NCI-H1105 (cell line): ENCODE measurements around the gene EPYC.
"Not testable (repeated sequence)": the region's sequence is repeated elsewhere in the genome, so short reads cannot be mapped to it uniquely, and the experiment has no call there.

ENCODE experiments used
- DNase-seq: peaks from one replicate; lab custom pipeline; 2025; lab: John Stamatoyannopoulos, UW

The EPYC gene

GRCh38 chr12:90990611-90991010, 14.2 kb downstream of the EPYC start:
- DNase-seq: no peak

- no peak for DNase-seq
These were observed 15.1 kb downstream of the EPYC start for GRCh38 chr12:90989686-90990111.

DNA sequence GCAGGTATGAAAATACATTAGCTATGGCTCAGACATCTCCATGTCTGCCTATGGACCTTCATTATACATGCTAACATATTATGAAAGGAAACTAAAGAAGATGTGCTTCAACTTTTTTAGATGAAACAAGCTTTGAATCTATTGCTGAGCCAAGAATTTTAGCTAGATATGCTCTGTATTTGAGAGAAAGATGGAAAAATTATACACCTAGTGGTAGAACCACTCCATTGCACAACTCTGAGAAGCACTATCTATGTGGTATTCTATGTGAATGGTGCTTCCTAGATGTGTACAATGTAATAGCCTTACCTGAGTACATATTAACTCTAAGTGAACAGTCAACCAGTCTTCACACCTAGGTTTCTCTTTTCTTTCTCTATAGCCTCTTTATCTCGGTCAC, 17.3 kb downstream of the EPYC start:
- no peak for DNase-seq

DNA sequence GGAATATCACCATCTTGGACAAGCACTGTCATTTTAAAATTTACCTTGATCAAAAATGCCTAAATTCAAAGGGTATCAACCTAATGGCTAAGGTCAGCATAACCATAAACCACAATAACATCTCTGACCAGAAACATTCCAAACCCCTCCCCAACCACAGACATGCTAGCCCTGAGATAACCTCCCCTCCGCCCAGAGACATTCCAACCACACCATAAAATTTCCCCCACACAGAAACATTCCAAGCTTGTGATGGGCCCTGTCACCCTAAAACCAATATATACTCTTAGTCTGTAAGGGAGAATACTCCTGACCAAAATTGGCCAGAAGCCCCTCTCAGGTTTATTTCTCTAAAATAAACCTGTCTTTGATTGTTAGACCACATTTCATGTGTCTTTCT, 17.7 kb downstream of the EPYC start:
- no peak for DNase-seq

GRCh38 chr12:90985331-90985730, 19.4 kb downstream of the EPYC start:
- not testable (repeated sequence) for DNase-seq

DNA sequence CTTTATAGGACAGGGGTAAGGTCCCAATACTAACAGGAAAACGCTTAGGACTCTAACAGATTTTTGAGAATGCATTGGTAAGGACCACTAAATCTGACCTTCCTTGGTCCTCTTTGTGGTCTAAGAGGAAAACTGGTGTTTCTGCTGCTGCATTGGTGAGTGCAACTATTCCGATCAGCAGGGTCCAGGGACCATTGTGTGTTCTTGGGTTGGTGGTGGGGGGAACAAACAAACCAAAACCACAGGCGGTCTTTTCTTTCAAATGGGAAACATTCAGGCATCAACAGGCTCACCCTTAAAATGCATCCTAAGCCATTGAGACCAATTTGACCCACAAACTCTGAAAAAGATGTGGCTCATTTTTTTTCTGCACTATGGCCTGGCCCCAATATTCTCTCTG, 20.7 kb downstream of the EPYC start:
- DNase-seq: no peak

DNA sequence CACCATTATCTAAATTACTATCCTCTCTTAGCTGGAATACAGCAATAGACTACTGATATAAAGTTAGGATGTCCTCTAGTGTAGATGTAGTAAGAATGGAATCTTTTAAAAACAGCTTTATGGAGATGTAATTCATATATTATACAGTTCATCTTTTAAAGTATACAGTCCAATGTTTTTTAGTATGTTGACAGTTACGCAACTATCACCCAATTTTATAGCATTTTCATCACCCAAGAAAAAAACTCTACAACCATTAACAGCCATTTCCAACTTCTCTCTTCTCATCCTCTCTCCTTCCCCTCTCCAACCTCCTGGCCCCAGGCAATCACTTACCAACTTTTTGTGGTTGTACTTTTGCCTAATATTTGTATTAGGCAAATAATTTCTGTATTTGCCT, 22.6 kb downstream of the EPYC start:
- no peak for DNase-seq

DNA sequence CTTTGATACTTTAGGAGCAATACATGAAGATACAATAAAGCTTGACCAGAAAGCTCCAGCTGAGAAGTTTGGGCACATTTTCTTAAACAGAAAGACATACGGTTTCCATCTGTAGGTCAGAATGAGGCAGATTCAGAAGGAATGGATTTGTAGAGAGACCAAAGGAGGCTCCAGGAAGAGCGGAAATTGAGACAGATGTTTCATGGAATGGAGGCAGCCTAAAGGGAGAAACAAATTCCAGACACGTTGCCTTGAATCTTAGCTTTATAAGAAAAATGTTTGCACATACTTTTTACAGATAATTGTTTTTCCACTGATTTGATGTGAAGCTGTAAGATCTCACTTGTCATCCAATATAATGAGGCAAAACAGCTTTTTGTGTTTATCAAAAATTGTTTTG, 24.8 kb downstream of the EPYC start:
- DNase-seq: no peak

DNA sequence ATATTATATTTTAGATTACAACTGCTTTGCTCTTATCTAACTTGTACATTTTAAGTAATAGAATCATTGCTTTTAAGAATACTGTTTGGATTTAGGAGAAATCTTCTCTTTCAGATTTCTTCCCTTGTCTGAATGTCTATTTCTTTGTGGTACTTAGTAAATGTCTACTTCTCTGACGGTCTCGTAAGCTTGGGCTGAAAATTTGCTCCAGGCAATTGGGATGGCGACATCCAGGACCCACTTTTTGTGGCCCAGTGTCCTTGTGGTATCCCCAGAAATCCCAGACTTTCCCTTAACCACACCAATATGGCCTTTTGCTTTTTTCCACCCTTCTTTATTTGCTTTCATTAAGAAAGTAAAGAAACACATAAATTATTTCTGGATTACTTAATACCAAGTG, 25.8 kb downstream of the EPYC start:
- DNase-seq: no peak

- DNase-seq: peak; percentile 25
These were observed 26.5 kb downstream of the EPYC start for GRCh38 chr12:90978117-90978770.

- DNase-seq: no peak
These were observed 27.5 kb downstream of the EPYC start for GRCh38 chr12:90977224-90977623.

DNA sequence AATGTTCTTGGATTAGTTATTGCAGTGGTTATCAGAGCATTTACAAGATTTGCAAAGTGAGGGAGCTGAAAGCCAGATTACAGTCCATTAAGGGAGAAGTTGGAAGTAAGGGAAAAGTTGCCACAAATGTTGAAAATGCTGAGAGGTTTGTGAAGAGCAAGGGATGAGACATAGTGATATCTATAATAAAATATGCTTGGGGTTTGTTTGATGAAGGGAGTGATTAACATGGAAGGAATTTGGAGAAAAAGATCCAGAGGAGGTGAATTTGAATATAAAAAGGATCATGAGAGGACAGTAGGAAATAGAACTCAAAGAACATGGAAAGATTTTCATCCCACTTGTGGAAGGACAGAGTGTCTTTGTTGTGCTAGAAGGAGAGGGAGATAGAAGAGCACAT, 30.5 kb downstream of the EPYC start:
- no peak for DNase-seq

GRCh38 chr12:90972226-90972625, 32.5 kb downstream of the EPYC start:
- no peak for DNase-seq

GRCh38 chr12:90970911-90971310, 33.9 kb downstream of the EPYC start:
- DNase-seq: no peak

GRCh38 chr12:90970471-90970870, 34.3 kb downstream of the EPYC start:
- no peak for DNase-seq

DNA sequence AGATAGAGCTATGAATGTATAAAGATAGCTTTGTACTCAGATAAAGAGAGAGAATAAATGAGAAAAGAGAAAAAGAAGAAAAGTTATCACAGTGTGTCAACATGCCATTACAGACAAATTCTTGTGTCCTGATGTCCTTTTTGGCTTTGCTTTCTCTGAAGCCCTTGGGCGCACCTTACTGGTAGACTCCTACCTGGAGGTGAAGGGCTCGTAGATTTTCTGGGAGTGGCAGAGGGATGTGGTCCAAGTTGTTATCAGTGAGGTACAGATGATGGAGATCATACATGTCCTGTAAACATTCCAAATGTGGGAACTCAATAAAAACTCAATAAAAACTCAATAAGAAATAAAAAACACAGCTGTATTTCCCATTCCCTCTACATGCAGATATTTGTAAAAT, 34.9 kb downstream of the EPYC start:
- DNase-seq: no peak

- no peak for DNase-seq
These were observed 35.4 kb downstream of the EPYC start for GRCh38 chr12:90969346-90969745.

- DNase-seq: no peak
These were observed 39.6 kb downstream of the EPYC start for GRCh38 chr12:90965204-90965603.

DNA sequence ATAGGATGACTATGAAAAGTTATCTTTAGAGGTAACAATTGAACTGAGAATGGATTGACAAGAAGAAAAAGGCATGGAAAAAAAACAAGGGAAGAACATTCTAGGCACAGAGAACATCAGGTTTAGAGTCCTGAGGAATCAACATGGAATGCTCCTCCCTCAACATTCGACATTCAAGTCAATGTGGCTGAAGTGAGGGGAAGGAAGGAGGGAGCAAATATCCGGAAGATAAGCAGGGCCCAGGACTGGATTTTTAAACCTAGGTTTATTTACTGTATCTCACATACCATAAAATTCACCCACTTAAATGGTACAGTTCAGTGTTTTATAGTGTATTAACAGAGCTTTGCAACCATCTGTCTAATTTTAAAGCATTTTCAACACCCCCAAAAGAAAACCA, 40.2 kb downstream of the EPYC start:
- DNase-seq: no peak

DNA sequence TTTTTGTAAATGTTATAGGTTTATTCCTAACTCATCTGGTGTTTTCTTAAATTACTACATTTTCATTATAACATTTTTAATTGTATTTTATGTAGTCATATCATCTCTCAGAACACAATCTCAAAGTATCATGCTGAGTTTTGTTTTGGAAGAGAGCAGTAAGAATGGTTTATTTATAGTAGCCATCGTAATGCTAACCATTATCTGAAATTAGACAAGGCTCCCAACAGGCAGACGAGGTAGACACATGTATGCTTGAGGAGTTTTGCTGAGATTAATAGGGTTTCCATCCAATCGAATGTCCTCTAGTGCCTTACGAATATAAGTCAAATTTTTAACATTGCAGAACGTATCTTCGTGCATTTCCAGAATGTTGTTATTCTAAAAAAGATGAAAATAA, 40.8 kb downstream of the EPYC start:
- no peak for DNase-seq

DNA sequence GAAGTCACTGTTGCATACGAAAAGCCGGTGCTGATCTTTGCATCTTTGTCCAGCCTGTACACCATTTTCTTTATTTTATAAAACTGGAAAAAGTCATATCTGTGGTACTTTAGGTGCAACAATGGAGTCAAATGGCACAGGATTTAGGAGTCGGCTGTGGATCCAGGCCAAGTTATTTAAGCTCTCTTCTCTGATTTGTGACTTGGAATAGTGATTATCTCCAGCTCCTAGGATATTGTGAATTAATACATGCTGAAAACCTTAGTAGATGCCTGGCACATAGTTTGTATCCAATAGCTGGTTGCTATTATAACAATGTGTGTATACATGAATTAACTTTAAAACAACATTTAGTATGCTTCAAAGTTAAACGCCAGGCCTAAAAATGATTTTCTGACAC, 43.6 kb downstream of the EPYC start:
- DNase-seq: no peak

DNA sequence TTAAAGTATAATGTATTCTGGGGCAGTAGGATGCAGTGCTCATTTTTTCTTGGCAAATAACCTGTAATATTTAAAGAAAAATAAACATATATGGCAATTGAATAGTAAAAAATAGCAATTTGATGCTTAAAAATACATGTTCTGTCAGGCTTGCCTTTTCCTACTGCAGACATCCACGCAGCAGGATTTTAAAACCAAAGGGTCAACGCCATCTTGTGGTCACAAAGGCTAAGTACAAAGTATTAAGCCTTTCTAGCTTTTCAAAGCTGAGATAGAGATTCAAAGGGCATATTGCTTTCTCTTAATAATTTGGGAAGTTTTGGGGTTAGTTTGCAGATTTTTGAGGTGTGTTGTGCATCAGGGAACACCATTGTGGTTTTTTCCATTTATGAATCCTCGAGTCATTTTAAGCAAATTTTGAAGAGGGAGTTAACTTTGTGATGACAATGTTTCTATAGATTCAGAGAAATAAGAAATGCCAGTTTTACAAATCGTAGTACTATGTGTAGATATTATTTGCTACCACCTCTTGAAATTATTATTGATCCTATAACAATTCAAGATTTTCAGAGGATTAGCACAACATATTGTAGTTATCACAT, 45.1 kb downstream of the EPYC start:
- peak; percentile 18 for DNase-seq

- DNase-seq: no peak
These were observed 45.7 kb downstream of the EPYC start for GRCh38 chr12:90959032-90959431.

- no peak for DNase-seq
These were observed 46.4 kb downstream of the EPYC start for GRCh38 chr12:90958347-90958746.
